Testis (tissue), 2 donors: ENCODE measurements around the gene TRIOBP.

Experiments
- CTCF ChIP-seq, 3 experiments: fragments of 450-650 bp in 2 of 3; fragments of 200-600 bp in 1 of 3; sonication (generic) in 1 of 3; IDR thresholded peaks; one replicate each; pipeline ENCODE4 v1.5.1; 2016 to 2019; ENCODE audit warnings: antibody characterized with exemption in 3 of 3, mild to moderate bottlenecking in 2 of 3, moderate library complexity in 1 of 3
- POLR2A ChIP-seq: fragments of 450-650 bp; IDR thresholded peaks from one replicate; pipeline ENCODE4 v1.6.1; 2017; ENCODE audit warnings: antibody characterized with exemption, mild to moderate bottlenecking, moderate library complexity

- TF ChIP-seq CTCF (IDR thresholded peaks at IDR 0.05) (no peak), POLR2A (no peak)
Measured at GRCh38 chr22:37759281-37759680, 62.4 kb downstream of the TRIOBP start.
